B cell (primary cell): ENCODE measurements around the gene TLR9.

ENCODE experiments used
- EZH2 ChIP-seq: IDR thresholded peaks from 2 replicates; pipeline ENCODE4 v1.6.1; 2012; ENCODE audit warnings: borderline replicate concordance, low read depth, mild to moderate bottlenecking, moderate library complexity, low read length; ENCODE audit not compliant: insufficient read depth, poor library complexity, severe bottlenecking
- TF ChIP-seq, protein P1 (sequence below): fragments of 200-600 bp; IDR thresholded peaks from one replicate; pipeline ENCODE4 v1.8.0; 2022; ENCODE audit warnings: antibody characterized with exemption, mild to moderate bottlenecking

DNA sequence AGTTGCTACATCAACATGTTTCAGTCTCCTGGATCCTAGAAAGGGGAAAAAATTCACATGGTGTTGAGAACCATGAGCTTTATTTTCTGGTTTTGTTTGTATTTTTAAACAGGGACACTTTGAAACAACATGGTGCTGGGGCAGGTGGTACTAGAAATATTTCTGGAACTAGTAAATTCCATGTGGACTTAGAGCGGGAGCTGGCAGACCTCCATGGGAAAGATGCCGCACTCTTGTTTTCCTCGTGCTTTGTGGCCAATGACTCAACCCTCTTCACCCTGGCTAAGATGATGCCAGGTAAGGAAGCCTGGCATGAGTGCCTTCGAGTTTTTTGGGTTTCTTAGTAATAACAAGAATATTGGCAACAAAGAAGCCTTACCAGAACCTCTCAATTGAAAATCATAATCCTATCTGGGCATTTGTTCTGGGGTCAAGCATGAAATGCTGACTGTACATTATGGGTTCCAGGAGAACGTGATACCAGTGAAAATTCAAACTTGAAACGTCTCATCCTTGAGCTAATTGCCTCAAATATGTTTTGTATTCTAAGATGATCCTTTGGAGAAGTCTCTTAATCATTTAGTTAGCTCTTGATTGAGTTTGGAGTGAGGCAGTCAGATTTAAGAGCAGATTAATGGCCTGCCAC, 19.6 kb downstream of the TLR9 start:
- TF ChIP-seq, protein P1, sequence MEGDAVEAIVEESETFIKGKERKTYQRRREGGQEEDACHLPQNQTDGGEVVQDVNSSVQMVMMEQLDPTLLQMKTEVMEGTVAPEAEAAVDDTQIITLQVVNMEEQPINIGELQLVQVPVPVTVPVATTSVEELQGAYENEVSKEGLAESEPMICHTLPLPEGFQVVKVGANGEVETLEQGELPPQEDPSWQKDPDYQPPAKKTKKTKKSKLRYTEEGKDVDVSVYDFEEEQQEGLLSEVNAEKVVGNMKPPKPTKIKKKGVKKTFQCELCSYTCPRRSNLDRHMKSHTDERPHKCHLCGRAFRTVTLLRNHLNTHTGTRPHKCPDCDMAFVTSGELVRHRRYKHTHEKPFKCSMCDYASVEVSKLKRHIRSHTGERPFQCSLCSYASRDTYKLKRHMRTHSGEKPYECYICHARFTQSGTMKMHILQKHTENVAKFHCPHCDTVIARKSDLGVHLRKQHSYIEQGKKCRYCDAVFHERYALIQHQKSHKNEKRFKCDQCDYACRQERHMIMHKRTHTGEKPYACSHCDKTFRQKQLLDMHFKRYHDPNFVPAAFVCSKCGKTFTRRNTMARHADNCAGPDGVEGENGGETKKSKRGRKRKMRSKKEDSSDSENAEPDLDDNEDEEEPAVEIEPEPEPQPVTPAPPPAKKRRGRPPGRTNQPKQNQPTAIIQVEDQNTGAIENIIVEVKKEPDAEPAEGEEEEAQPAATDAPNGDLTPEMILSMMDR: no peak
- TF ChIP-seq EZH2: no peak
